Fibroblast of lung (primary cell): ENCODE measurements around the gene KASH5. TPM values are rescaled to one million over a fixed set of nuclear protein-coding genes. Genes with fewer than 3 reads are reported as not detected.

Experiments used
- DNase-seq, 2 donors: peaks; one replicate each; pipeline versions ENCODE4 v3.0.0 to v3.0.0-alpha.2; 2010; ENCODE audit warnings: low read depth in 2 of 2
- H2AFZ ChIP-seq: 2 replicates; pipeline ENCODE4 v1.5.1; 2012; ENCODE audit warnings: low read length, control low read depth, inconsistent platforms
- H3K27ac ChIP-seq: 2 replicates; pipeline ENCODE4 v1.5.1; 2011; ENCODE audit warnings: low read length, control low read depth; ENCODE audit not compliant: insufficient read depth
- H3K27me3 ChIP-seq: 2 replicates; pipeline ENCODE4 v1.5.1; 2011; ENCODE audit warnings: mild to moderate bottlenecking, low read length; ENCODE audit not compliant: control insufficient read depth, insufficient read depth
- H3K36me3 ChIP-seq: 2 replicates; pipeline ENCODE4 v1.5.1; 2011; ENCODE audit warnings: low read length; ENCODE audit not compliant: control insufficient read depth, insufficient read depth
- H3K4me1 ChIP-seq: 2 replicates; pipeline ENCODE4 v1.5.1; 2011; ENCODE audit warnings: low read length; ENCODE audit not compliant: control insufficient read depth, insufficient read depth; ENCODE audit errors: extremely low read depth
- H3K4me2 ChIP-seq: 2 replicates; pipeline ENCODE4 v1.5.1; 2011; ENCODE audit warnings: low read length, control low read depth; ENCODE audit not compliant: insufficient read depth; ENCODE audit errors: extremely low read depth
- H3K4me3 ChIP-seq, 4 experiments: fragments of 200-600 bp in 1 of 4; sonication (generic) in 1 of 4; replicated peaks in 1 of 4; 2 replicates each; pipeline ENCODE4 v1.5.1; 2011 to 2016; ENCODE audit warnings: low read length in 4 of 4, low read depth in 3 of 4, mild to moderate bottlenecking in 3 of 4, control low read depth in 2 of 4, inconsistent platforms in 1 of 4, mixed read lengths in 1 of 4; ENCODE audit not compliant: insufficient read depth in 1 of 4; ENCODE audit errors: control extremely low read depth in 1 of 4
- H3K79me2 ChIP-seq: 2 replicates; pipeline ENCODE4 v1.5.1; 2012; ENCODE audit warnings: mild to moderate bottlenecking, low read length, inconsistent platforms; ENCODE audit not compliant: control insufficient read depth, insufficient read depth
- H3K9ac ChIP-seq: 2 replicates; pipeline ENCODE4 v1.5.1; 2011; ENCODE audit warnings: mild to moderate bottlenecking, low read length, control low read depth; ENCODE audit not compliant: insufficient read depth
- H3K9me3 ChIP-seq: 2 replicates; pipeline ENCODE4 v1.5.1; 2012; ENCODE audit warnings: low read depth, low read length; ENCODE audit not compliant: control insufficient read depth, insufficient read depth
- H4K20me1 ChIP-seq: 2 replicates; pipeline ENCODE4 v1.5.1; 2011; ENCODE audit warnings: low read length; ENCODE audit not compliant: control insufficient read depth, insufficient read depth; ENCODE audit errors: extremely low read depth
- EZH2 ChIP-seq: IDR thresholded peaks from 2 replicates; pipeline ENCODE4 v1.5.1; 2012; ENCODE audit warnings: low read length, control low read depth, mild to moderate bottlenecking; ENCODE audit errors: missing control alignments
- polyA plus RNA-seq, 2 donors: library from polyadenylated mRNA; depleted of rRNA in 1 of 2; stranded (reverse) in 1 of 2; unstranded in 1 of 2; fragments of >200 nt; gene quantifications; 2 replicates each; pipeline ENCODE4 v1.2.1, GENCODE V29; 2011 to 2012; ENCODE audit warnings: missing spikeins in 1 of 2
- total RNA-seq: library from RNA; depleted of rRNA; stranded (reverse); fragments of >200 nt; gene quantifications from 2 replicates; pipeline ENCODE4 v1.2.1, GENCODE V29; 2014
- TF ChIP-seq, protein P1 (sequence below), 2 donors: IDR thresholded peaks in 1 of 2; conservative IDR thresholded peaks in 1 of 2; 1 replicate in 1 of 2; 2 replicates in 1 of 2; pipeline ENCODE4 v1.5.1; 2011 to 2012; ENCODE audit warnings: low read length in 2 of 2, control low read depth in 1 of 2, inconsistent platforms in 1 of 2, low read depth in 1 of 2, mild to moderate bottlenecking in 1 of 2

Gene KASH5
- total and polyA plus RNA-seq, 2 donors (not counting 1 experiment from before 2014, with no cell fraction given) = not detected

DNA sequence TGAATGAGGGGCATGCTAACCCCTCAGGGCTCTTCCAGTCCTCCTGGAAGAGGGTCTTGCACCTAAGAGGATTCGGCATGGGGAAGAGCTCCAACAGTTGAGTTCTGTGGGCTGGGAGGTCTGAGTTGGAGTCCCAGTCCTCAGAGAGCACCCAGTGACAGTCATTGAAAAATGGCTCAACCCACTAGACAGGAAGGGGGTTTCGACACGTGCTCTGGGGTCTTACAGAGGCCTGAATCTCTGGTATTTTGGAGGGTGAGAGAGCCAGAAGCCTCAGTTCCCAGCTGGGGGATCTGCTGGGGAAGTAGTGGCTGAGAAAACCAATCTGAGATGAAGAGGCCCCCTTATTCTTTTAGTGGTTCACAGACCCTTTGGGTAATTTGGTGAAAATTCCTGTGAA, 26.2 kb downstream of the KASH5 start:
- Histone ChIP-seq H3K9ac (no peak overlapping the region), H3K4me2 (no peak overlapping the region), H4K20me1 (no peaks in the 10 kb centered on the region), H3K27me3 (peaks cover 20% of the 10 kb centered on the region), H3K4me3 (no peak overlapping the region), H3K36me3 (no peaks in the 10 kb centered on the region), H2AFZ (no peak overlapping the region), H3K79me2 (no peaks in the 10 kb centered on the region), H3K9me3 (no peaks in the 10 kb centered on the region), H3K4me1 (no peaks in the 10 kb centered on the region), H3K27ac (no peak overlapping the region)
- no peak for TF ChIP-seq EZH2
- TF ChIP-seq, protein P1, sequence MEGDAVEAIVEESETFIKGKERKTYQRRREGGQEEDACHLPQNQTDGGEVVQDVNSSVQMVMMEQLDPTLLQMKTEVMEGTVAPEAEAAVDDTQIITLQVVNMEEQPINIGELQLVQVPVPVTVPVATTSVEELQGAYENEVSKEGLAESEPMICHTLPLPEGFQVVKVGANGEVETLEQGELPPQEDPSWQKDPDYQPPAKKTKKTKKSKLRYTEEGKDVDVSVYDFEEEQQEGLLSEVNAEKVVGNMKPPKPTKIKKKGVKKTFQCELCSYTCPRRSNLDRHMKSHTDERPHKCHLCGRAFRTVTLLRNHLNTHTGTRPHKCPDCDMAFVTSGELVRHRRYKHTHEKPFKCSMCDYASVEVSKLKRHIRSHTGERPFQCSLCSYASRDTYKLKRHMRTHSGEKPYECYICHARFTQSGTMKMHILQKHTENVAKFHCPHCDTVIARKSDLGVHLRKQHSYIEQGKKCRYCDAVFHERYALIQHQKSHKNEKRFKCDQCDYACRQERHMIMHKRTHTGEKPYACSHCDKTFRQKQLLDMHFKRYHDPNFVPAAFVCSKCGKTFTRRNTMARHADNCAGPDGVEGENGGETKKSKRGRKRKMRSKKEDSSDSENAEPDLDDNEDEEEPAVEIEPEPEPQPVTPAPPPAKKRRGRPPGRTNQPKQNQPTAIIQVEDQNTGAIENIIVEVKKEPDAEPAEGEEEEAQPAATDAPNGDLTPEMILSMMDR (conservative IDR thresholded peaks at IDR 0.05 in 1 of 2, IDR thresholded peaks at IDR 0.05 in 1 of 2; ENCODE audit: low read depth in 1 of 2, low read length in 2 of 2) = no peak
- DNase-seq = no peak

DNA sequence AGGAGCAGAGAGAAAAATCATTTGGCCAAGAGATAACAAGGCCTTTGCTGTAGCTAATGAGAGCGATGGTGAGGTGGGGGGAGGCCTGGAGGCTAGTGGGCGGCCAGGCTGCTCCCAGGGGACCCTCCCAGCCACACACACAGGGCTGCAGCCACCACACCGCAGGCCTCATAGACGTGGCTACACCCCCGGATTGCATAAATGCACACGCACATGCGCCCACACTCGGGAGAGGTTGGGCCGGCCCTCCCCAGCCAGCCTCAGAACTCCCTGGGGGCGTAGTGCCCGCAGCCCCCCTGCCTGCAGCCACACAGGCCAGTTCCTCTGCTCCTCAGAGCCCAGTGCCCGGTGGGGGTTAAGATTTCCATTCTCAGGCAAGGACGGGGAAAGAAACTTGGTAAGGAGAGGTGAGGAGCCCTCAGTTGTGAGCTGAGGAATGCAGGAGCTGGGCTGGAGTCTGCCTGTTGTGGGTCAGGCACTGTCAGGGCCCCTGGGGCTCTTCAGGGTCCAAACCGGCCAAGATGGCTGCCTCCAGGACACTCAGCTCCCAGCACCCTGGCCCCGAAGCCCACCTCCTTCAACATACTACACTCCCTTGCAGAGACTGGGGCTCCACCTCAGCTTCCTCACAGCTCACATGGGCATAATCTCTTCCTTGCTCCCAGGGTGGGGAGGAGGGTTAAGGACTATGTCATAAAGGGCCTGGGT, 27.2 kb downstream of the KASH5 start:
- TF ChIP-seq EZH2 = no peak
- TF ChIP-seq, protein P1 (conservative IDR thresholded peaks at IDR 0.05 in 1 of 2, IDR thresholded peaks at IDR 0.05 in 1 of 2; ENCODE audit: low read depth in 1 of 2, low read length in 2 of 2) = no peak
- H3K27me3 ChIP-seq = peaks cover 29% of the 10 kb centered on the region
- H3K4me3 ChIP-seq = no peak overlapping the region
- no peaks in the 10 kb centered on the region for H3K79me2 ChIP-seq
- no peak overlapping the region for H2AFZ ChIP-seq
- no peak overlapping the region for H3K4me2 ChIP-seq
- no peaks in the 10 kb centered on the region for H3K9me3 ChIP-seq
- no peaks in the 10 kb centered on the region for H3K4me1 ChIP-seq
- H3K27ac ChIP-seq = no peak overlapping the region
- no peak overlapping the region for H3K9ac ChIP-seq
- no peaks in the 10 kb centered on the region for H4K20me1 ChIP-seq
- H3K36me3 ChIP-seq = no peaks in the 10 kb centered on the region
- DNase-seq = no peak

DNA sequence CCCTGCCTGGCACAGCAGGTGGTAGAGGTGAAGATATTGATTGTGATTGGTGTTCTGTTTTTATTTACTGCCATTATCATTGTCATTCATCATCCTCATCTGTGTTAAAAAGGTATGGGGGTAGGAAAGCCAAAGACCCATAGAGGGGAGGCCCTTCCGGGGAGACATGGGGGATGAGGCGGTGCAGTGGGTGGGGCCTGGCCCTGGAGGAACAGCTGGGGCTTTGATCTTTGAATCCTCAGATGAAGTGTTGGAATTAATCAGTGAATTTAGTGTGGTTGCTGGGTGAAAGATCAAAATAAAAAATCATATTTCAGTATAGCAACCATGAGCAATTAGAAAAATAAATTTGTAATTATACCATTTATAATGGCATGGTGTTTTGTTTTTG, 27.8 kb downstream of the KASH5 start:
- Histone ChIP-seq H3K9ac (no peak overlapping the region), H3K79me2 (no peaks in the 10 kb centered on the region), H3K4me1 (no peaks in the 10 kb centered on the region), H3K4me2 (no peak overlapping the region), H3K4me3 (no peak overlapping the region), H3K27ac (no peak overlapping the region), H4K20me1 (no peaks in the 10 kb centered on the region), H3K9me3 (no peaks in the 10 kb centered on the region), H3K27me3 (peaks cover 34% of the 10 kb centered on the region), H2AFZ (no peak overlapping the region), H3K36me3 (no peaks in the 10 kb centered on the region)
- TF ChIP-seq EZH2 = no peak
- TF ChIP-seq, protein P1 (conservative IDR thresholded peaks at IDR 0.05 in 1 of 2, IDR thresholded peaks at IDR 0.05 in 1 of 2; ENCODE audit: low read depth in 1 of 2, low read length in 2 of 2) = no peak
- no peak for DNase-seq
